GM12878 (cell line): ENCODE measurements around the gene GPR31.
"Not testable (repeated sequence)": the region's sequence is repeated elsewhere in the genome, so short reads cannot be mapped to it uniquely, and the experiment has no call there.

ENCODE experiments used
- CBX5 ChIP-seq: sonication (generic); IDR thresholded peaks from 2 replicates; pipeline ENCODE4 v1.6.1; 2016; ENCODE audit warnings: low read depth, moderate library complexity, mild to moderate bottlenecking, inconsistent platforms
- EED ChIP-seq: sonication (generic); IDR thresholded peaks from 2 replicates; pipeline ENCODE4 v1.6.1; 2016; ENCODE audit warnings: antibody characterized with exemption, low read depth
- ETV6 ChIP-seq, 2 experiments: fragments of 450-650 bp in 1 of 2; IDR thresholded peaks in 1 of 2; conservative IDR thresholded peaks in 1 of 2; 2 replicates each; pipeline ENCODE4 v1.6.1; 2014; ENCODE audit warnings: antibody characterized with exemption in 1 of 2, borderline replicate concordance in 1 of 2, low read depth in 1 of 2, mild to moderate bottlenecking in 1 of 2, moderate library complexity in 1 of 2
- EZH2 ChIP-seq: IDR thresholded peaks from 2 replicates; pipeline ENCODE4 v1.6.1; 2012; ENCODE audit warnings: low read depth, mild to moderate bottlenecking, control low read depth, inconsistent platforms, low read length, borderline replicate concordance; ENCODE audit not compliant: control insufficient read depth
- MAX ChIP-seq: IDR thresholded peaks from 2 replicates; pipeline ENCODE4 v1.6.1; 2012; ENCODE audit warnings: low read depth, low read length, improper control_type of control experiment
- PKNOX1 ChIP-seq: fragments of 450-650 bp; IDR thresholded peaks from 2 replicates; pipeline ENCODE4 v1.6.1; 2016; ENCODE audit warnings: mild to moderate bottlenecking
- RAD51 ChIP-seq: fragments of 450-650 bp; IDR thresholded peaks from 2 replicates; pipeline ENCODE4 v1.6.1; 2016; ENCODE audit warnings: moderate library complexity, mild to moderate bottlenecking, inconsistent platforms

DNA sequence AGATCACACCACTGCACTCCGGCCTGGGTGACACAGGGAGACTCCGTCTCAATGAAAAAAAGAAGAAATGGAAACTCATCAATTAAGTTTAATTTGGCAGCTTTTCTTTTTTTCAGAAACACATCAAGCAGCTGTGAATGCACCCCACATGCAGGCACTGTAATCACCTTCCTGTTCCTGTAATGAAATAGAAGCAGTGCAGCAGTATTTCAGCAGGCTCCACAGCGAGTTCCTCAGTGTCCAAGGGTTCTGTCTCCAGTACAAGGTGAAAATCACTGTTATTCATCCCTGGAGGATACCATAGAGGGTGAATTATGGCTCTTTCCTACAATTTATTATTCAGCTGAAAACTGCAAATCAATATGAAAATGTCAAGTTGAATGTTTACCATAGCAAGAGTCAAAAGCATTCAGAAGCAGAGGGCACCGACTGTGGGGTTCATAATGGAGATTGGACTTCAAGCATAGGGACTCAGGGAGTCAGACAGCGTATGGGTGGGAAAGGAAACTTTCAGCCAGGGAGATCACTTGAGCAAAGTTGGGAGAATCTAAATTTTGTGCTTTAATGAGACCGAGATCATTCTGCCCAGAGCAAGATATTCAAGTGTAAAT lies 35.8 kb upstream of the GPR31 start:
- TF ChIP-seq EZH2; ETV6 (conservative IDR thresholded peaks at IDR 0.05 in 1 of 2, IDR thresholded peaks at IDR 0.05 in 1 of 2; ENCODE audit: borderline replicate concordance in 1 of 2, low read depth in 1 of 2); CBX5; MAX; PKNOX1; EED; RAD51: not testable (repeated sequence)
